ENCODE results near the gene ATP1A3.

GRCh38 chr19:41932720-41933332, 61.2 kb downstream of the ATP1A3 start:
- TF ChIP-seq ZNF207 (IDR thresholded peaks at IDR 0.05; ENCODE audit: borderline replicate concordance) (no peak), ZNF431 (CRISPR knock-in tag; IDR thresholded peaks at IDR 0.05; ENCODE audit: borderline replicate concordance, low read depth) (no peak)

All from HepG2 (cell line).